Nephron (organoid): ENCODE measurements around the gene HOXB9.

Experiments used
- H3K27ac Mint-ChIP-seq, 3 experiments: 2 replicates each; pipeline ENCODE4 v1.8.0; 2020; ENCODE audit warnings: mixed read lengths in 3 of 3, mild to moderate bottlenecking in 2 of 3, moderate library complexity in 1 of 3
- H3K27me3 Mint-ChIP-seq: 2 replicates; pipeline ENCODE4 v1.8.0; 2021; ENCODE audit warnings: low read depth, mild to moderate bottlenecking, moderate library complexity, mixed read lengths
- H3K36me3 Mint-ChIP-seq: 2 replicates; pipeline ENCODE4 v1.8.0; 2020; ENCODE audit warnings: low read depth, mixed read lengths
- H3K4me1 Mint-ChIP-seq: 2 replicates; pipeline ENCODE4 v1.8.0; 2020; ENCODE audit warnings: mixed read lengths
- H3K4me3 Mint-ChIP-seq, 3 experiments: 2 replicates each; pipeline ENCODE4 v1.8.0; 2020; ENCODE audit warnings: mild to moderate bottlenecking in 3 of 3, mixed read lengths in 3 of 3, moderate library complexity in 2 of 3
- H3K9me3 Mint-ChIP-seq: 2 replicates; pipeline ENCODE4 v1.8.0; 2020; ENCODE audit warnings: mixed read lengths
- CTCF ChIP-seq, 3 experiments: fragments of 200-600 bp; sonication (generic); IDR thresholded peaks; one replicate each; pipeline ENCODE4 v1.5.0; 2021; ENCODE audit warnings: antibody characterized with exemption in 3 of 3; ENCODE audit not compliant: unreplicated experiment in 3 of 3

HOXB9 gene

DNA sequence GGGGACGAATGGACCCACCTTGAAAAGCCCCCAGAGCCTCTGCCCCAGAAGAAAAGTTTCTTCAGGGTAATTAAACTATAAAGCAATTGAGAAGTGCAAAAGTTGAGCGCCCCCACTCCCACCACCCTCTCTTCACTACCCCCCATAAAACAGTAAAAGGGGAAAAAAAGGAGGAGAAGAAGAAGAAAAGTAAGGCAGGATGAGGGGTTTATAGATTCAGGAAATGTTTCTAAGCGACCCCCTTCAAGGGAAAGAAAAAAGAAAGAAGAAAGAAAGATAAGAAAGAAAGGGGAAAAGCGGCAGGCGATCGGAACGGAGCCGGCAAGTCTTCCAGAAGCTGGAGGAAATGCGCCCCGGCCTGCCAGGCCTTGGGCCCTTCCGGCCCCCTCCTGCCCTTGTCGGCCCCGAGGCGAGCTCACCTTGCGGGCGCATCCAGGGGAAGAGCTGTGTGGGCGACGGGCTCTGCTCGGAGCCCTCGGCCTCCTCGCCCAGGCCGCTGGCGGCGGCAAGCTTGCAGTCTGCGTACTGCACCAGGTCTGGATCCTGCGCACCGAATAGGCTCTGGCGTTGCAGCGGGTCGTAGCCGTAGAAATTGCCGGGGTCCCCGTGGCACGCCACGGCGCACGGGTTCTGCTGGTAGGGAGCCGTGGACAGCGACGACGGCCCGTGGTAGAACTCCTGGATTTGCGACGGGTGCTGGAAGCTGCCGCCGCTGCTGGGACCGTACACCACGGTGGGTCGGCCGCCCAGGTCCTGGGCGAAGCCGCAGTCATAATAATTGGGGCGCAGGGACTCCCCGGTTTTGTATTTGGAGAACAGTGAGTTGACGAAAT lies 12.1 kb downstream of the HOXB9 start:
- no peak for TF ChIP-seq CTCF (IDR thresholded peaks at IDR 0.05; ENCODE audit: unreplicated experiment in 3 of 3)
- peak overlapping the region in 2 of 3 experiments; percentile 95 to 98 for H3K27ac Mint-ChIP-seq
- H3K4me3 Mint-ChIP-seq = peak overlapping the region; percentile 94 to 98 (median 96)
- H3K4me1 Mint-ChIP-seq = peaks cover 54% of the 10 kb centered on the region
- H3K9me3 Mint-ChIP-seq = no peaks in the 10 kb centered on the region
- H3K36me3 Mint-ChIP-seq = peaks cover 8% of the 10 kb centered on the region
- H3K27me3 Mint-ChIP-seq = peaks cover 85% of the 10 kb centered on the region

- peaks cover 8% of the 10 kb centered on the region for H3K36me3 Mint-ChIP-seq
- H3K4me1 Mint-ChIP-seq = peaks cover 52% of the 10 kb centered on the region
- no peaks in the 10 kb centered on the region for H3K9me3 Mint-ChIP-seq
- peak overlapping the region; percentile 94 to 98 (median 96) for H3K4me3 Mint-ChIP-seq
- TF ChIP-seq CTCF (IDR thresholded peaks at IDR 0.05; ENCODE audit: unreplicated experiment in 3 of 3) = peak in 2 of 3 experiments; percentile 39 to 44
- peak overlapping the region in 2 of 3 experiments; percentile 96 to 98 for H3K27ac Mint-ChIP-seq
- peaks cover 81% of the 10 kb centered on the region for H3K27me3 Mint-ChIP-seq
These were observed 13.1 kb downstream of the HOXB9 start for GRCh38 chr17:48612854-48613691.

DNA sequence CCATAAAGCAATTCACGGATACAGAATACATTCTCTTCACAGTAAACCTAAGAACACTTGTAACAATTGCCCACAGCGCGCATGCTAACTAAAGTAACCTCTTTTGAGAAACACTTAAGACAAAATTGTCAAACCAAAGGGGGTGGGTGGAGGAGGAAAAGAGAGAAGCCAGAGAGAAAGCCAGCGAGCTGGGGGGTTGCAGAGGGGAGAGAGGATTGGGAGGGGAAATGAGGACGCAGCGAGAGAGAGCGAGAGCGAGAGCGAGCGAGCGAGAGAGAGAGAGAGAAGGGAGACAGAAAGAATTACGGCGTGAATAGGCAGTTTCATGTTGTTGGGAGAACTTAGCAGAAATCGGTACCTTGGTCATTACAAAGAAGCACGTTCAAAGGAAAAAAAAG lies 13.7 kb downstream of the HOXB9 start:
- Mint-ChIP-seq H3K36me3 (peaks cover 12% of the 10 kb centered on the region), H3K4me1 (peaks cover 55% of the 10 kb centered on the region), H3K27ac (peak overlapping the region in 2 of 3 experiments; percentile 96 to 98), H3K27me3 (peaks cover 79% of the 10 kb centered on the region), H3K4me3 (peak overlapping the region; percentile 94 to 98 (median 94)), H3K9me3 (no peaks in the 10 kb centered on the region)
- TF ChIP-seq CTCF (IDR thresholded peaks at IDR 0.05; ENCODE audit: unreplicated experiment in 3 of 3) = no peak

- Mint-ChIP-seq H3K27ac (peak overlapping the region in 2 of 3 experiments; percentile 98 to 99), H3K9me3 (no peaks in the 10 kb centered on the region), H3K27me3 (peaks cover 78% of the 10 kb centered on the region), H3K4me1 (peaks cover 52% of the 10 kb centered on the region), H3K36me3 (peaks cover 12% of the 10 kb centered on the region), H3K4me3 (peak overlapping the region; percentile 94 to 98 (median 94))
- TF ChIP-seq CTCF (IDR thresholded peaks at IDR 0.05; ENCODE audit: unreplicated experiment in 3 of 3) = no peak
These were observed 14.3 kb downstream of the HOXB9 start for GRCh38 chr17:48611681-48612455.

GRCh38 chr17:48611213-48611612 lies 14.9 kb downstream of the HOXB9 start:
- Mint-ChIP-seq H3K9me3 (no peaks in the 10 kb centered on the region), H3K27ac (peak overlapping the region in 2 of 3 experiments; percentile 98 to 99), H3K4me3 (peak overlapping the region; percentile 94 to 98 (median 94)), H3K4me1 (peaks cover 54% of the 10 kb centered on the region), H3K27me3 (peaks cover 77% of the 10 kb centered on the region), H3K36me3 (peaks cover 12% of the 10 kb centered on the region)
- TF ChIP-seq CTCF (IDR thresholded peaks at IDR 0.05; ENCODE audit: unreplicated experiment in 3 of 3) = no peak
